SK-N-SH (cell line): ENCODE results near the gene PHLDA3. TPM values are rescaled to one million over a fixed set of nuclear protein-coding genes. Genes with fewer than 3 reads are reported as not detected.
A peak's percentile ranks its signal among the peaks of the same experiment; 100 is the strongest.

Experiments used
- CTCF ChIA-PET: fragments of 300-600, 350-600 bp; formaldehyde crosslinking; extraction: SDS; loops from one replicate; lab custom pipeline; 2021; lab: Yijun Ruan, JAX
- POLR2A ChIA-PET: fragments of 350-600 bp; sonication (Branson Sonifier 250); formaldehyde crosslinking; extraction: SDS; loops from one replicate; lab custom pipeline; 2020; ENCODE audit warnings: antibody characterized with exemption, inconsistent platforms; lab: Yijun Ruan, JAX
- DNase-seq: peaks from one replicate; pipeline ENCODE4 v3.0.0; 2012
- H2AFZ ChIP-seq: fragments of 200-600 bp; sonication (generic); 2 replicates; pipeline ENCODE4 v1.8.1; 2016; ENCODE audit warnings: antibody characterized with exemption, mild to moderate bottlenecking, low read depth
- H3F3A ChIP-seq: fragments of 200-600 bp; sonication (generic); replicated peaks from 2 replicates; pipeline ENCODE3; 2016; ENCODE audit warnings: antibody characterized with exemption, mild to moderate bottlenecking; ENCODE audit not compliant: insufficient read depth
- H3K27ac ChIP-seq, 2 experiments: fragments of 200-500 bp in 1 of 2; fragments of 200-600 bp in 1 of 2; sonication (Bioruptor generic) in 1 of 2; sonication (generic), shearing (Covaris generic) in 1 of 2; 2 replicates each; pipeline versions ENCODE4 v1.5.1 to v1.6.1; 2014 to 2016; ENCODE audit warnings: low read depth in 2 of 2, inconsistent platforms in 1 of 2, low read length in 1 of 2, mild to moderate bottlenecking in 1 of 2, mixed read lengths in 1 of 2
- H3K27me3 ChIP-seq: fragments of 200-600 bp; sonication (generic), shearing (Covaris generic); 2 replicates; pipeline ENCODE4 v1.6.1; 2016; ENCODE audit warnings: mixed run types; ENCODE audit not compliant: insufficient read depth
- H3K36me3 ChIP-seq, 2 experiments: fragments of 200-500 bp in 1 of 2; fragments of 200-600 bp in 1 of 2; sonication (Bioruptor generic) in 1 of 2; sonication (generic) in 1 of 2; replicated peaks in 1 of 2; 2 replicates each; pipeline versions ENCODE3 to v1.5.1; 2014 to 2016; ENCODE audit warnings: low read length in 1 of 2, mild to moderate bottlenecking in 1 of 2; ENCODE audit not compliant: insufficient read depth in 2 of 2, control insufficient read depth in 1 of 2
- H3K4me1 ChIP-seq, 2 experiments: fragments of 200-500 bp in 1 of 2; fragments of 200-600 bp in 1 of 2; sonication (Bioruptor generic) in 1 of 2; sonication (generic), shearing (Covaris generic) in 1 of 2; 2 replicates each; pipeline versions ENCODE4 v1.5.1 to v1.6.1; 2014 to 2016; ENCODE audit warnings: low read depth in 1 of 2, low read length in 1 of 2, mixed run types in 1 of 2; ENCODE audit not compliant: insufficient read depth in 2 of 2, control insufficient read depth in 1 of 2
- H3K4me2 ChIP-seq: fragments of 200-600 bp; sonication (generic), shearing (Covaris generic); 2 replicates; pipeline ENCODE4 v1.6.1; 2017; ENCODE audit warnings: mixed run types
- H3K4me3 ChIP-seq, 2 experiments: fragments of 200-500 bp in 1 of 2; fragments of 200-600 bp in 1 of 2; sonication (Bioruptor generic) in 1 of 2; sonication (generic), shearing (Covaris generic) in 1 of 2; 2 replicates each; pipeline versions ENCODE4 v1.5.1 to v1.8.1; 2014 to 2016; ENCODE audit warnings: low read depth in 2 of 2, inconsistent platforms in 1 of 2, low read length in 1 of 2, mild to moderate bottlenecking in 1 of 2, mixed read lengths in 1 of 2, moderate library complexity in 1 of 2
- H3K79me2 ChIP-seq: fragments of 200-600 bp; sonication (generic); 2 replicates; pipeline ENCODE4 v1.8.1; 2017; ENCODE audit warnings: mild to moderate bottlenecking; ENCODE audit not compliant: insufficient read depth
- H3K9ac ChIP-seq: fragments of 200-600 bp; sonication (generic); 2 replicates; pipeline ENCODE4 v1.6.1; 2017; ENCODE audit warnings: mixed run types
- H3K9me2 ChIP-seq: fragments of 200-600 bp; sonication (generic); 2 replicates; pipeline ENCODE4 v1.6.1; 2017; ENCODE audit warnings: mixed run types
- H3K9me3 ChIP-seq: fragments of 200-600 bp; sonication (generic); 2 replicates; pipeline ENCODE4 v1.6.1; 2017; ENCODE audit warnings: mixed run types, mild to moderate bottlenecking, moderate library complexity
- H4K20me1 ChIP-seq: fragments of 200-600 bp; sonication (generic); 2 replicates; pipeline ENCODE4 v1.6.1; 2017; ENCODE audit warnings: mild to moderate bottlenecking, mixed run types; ENCODE audit not compliant: insufficient read depth
- CHD2 ChIP-seq: fragments of 150-350 bp; IDR thresholded peaks from 2 replicates; pipeline ENCODE4 v1.6.1; 2018; ENCODE audit warnings: low read length; ENCODE audit not compliant: partially characterized antibody
- CTCF ChIP-seq: fragments of 200-600 bp; sonication (generic); IDR thresholded peaks from 2 replicates; pipeline ENCODE4 v1.6.1; 2017; ENCODE audit warnings: antibody characterized with exemption, mild to moderate bottlenecking, moderate library complexity
- ELF1 ChIP-seq: IDR thresholded peaks from 2 replicates; pipeline ENCODE4 v1.4.0; 2012
- EZH2phosphoT487 ChIP-seq: fragments of 200-600 bp; sonication (generic); IDR thresholded peaks from 2 replicates; pipeline ENCODE4 v1.6.1; 2017; ENCODE audit warnings: low read depth, mixed run types, mild to moderate bottlenecking, antibody characterized with exemption, moderate library complexity, borderline replicate concordance
- FOSL2 ChIP-seq: IDR thresholded peaks from 2 replicates; pipeline ENCODE4 v1.4.0; 2012; ENCODE audit warnings: low read depth, mild to moderate bottlenecking, moderate library complexity, borderline replicate concordance
- FOXJ3 ChIP-seq: sonication (generic); formaldehyde crosslinking; IDR thresholded peaks from 2 replicates; pipeline ENCODE4 v1.5.1; 2020; ENCODE audit warnings: mild to moderate bottlenecking, missing genetic modification reagents
- GABPA ChIP-seq: IDR thresholded peaks from 2 replicates; pipeline ENCODE4 v1.4.0; 2012; ENCODE audit warnings: low read depth, mild to moderate bottlenecking
- MAX ChIP-seq: IDR thresholded peaks from 2 replicates; pipeline ENCODE4 v1.4.0; 2012; ENCODE audit warnings: low read depth
- NRF1 ChIP-seq: IDR thresholded peaks from 2 replicates; pipeline ENCODE4 v1.6.1; 2012; ENCODE audit warnings: low read depth, mild to moderate bottlenecking, low read length
- POLR2AphosphoS5 ChIP-seq: IDR thresholded peaks from 2 replicates; pipeline ENCODE4 v1.6.1; 2012; ENCODE audit warnings: low read depth, low read length
- RAD21 ChIP-seq: IDR thresholded peaks from 2 replicates; pipeline ENCODE4 v1.6.1; 2012; ENCODE audit warnings: mild to moderate bottlenecking, low read length
- RCOR1 ChIP-seq: fragments of 150-350 bp; IDR thresholded peaks from 2 replicates; pipeline ENCODE4 v1.6.1; 2017; ENCODE audit warnings: antibody characterized with exemption, low read length
- SIN3A ChIP-seq: IDR thresholded peaks from 2 replicates; pipeline ENCODE4 v1.6.1; 2012; ENCODE audit warnings: low read depth, mild to moderate bottlenecking, low read length, moderate library complexity, borderline replicate concordance
- TAF1 ChIP-seq: IDR thresholded peaks from 2 replicates; pipeline ENCODE4 v1.6.1; 2012; ENCODE audit warnings: low read depth, mild to moderate bottlenecking, low read length, moderate library complexity, borderline replicate concordance
- TCF12 ChIP-seq: IDR thresholded peaks from 2 replicates; pipeline ENCODE4 v1.4.0; 2012
- TEAD4 ChIP-seq: IDR thresholded peaks from 2 replicates; pipeline ENCODE4 v1.4.0; 2012; ENCODE audit warnings: mild to moderate bottlenecking, borderline replicate concordance; ENCODE audit not compliant: insufficient read depth
- USF2 ChIP-seq: fragments of 150-350 bp; IDR thresholded peaks from 2 replicates; pipeline ENCODE4 v1.6.1; 2017; ENCODE audit warnings: antibody characterized with exemption, low read length, low read depth, borderline replicate concordance
- YY1 ChIP-seq: IDR thresholded peaks from 2 replicates; pipeline ENCODE4 v1.4.0; 2012; ENCODE audit warnings: low read depth, mild to moderate bottlenecking
- WGBS: methylation state at CpG from one replicate; pipeline ENCODE4 v1.1.6; 2017; ENCODE audit warnings: low lambda C conversion rate; 5-methylcytosine and 5-hydroxymethylcytosine counted together
- polyA plus RNA-seq, 3 experiments: library from polyadenylated mRNA; depleted of rRNA; stranded (reverse); fragments of >200 nt; gene quantifications; 2 replicates each; pipeline ENCODE4 v1.2.3, GENCODE V29; 2012

PHLDA3 gene
- polyA plus RNA-seq, 1 of the 3 experiments (the other 2 are of a cell fraction): 105 TPM

GRCh38 chr1:201427963-201428362, 41.0 kb downstream of the PHLDA3 start:
- Histone ChIP-seq H4K20me1 (no peaks in the 10 kb centered on the region), H3K9ac (no peak overlapping the region), H3K4me2 (no peak overlapping the region), H3K4me3 (no peak overlapping the region), H3K27me3 (no peaks in the 10 kb centered on the region; the same call in 1 of the 2 replicates), H3K79me2 (no peaks in the 10 kb centered on the region), H3F3A (no peaks in the 10 kb centered on the region), H3K9me2 (no peaks in the 10 kb centered on the region), H2AFZ (no peak overlapping the region), H3K9me3 (no peaks in the 10 kb centered on the region), H3K36me3 (no peaks in the 10 kb centered on the region), H3K4me1 (peaks cover 0 to 19% of the 10 kb centered on the region in 2 experiments; a peak in 1 of 4 replicates), H3K27ac (no peak overlapping the region)
- 64% methylated on average over 5 of the region's 6 CpGs for WGBS
- DNase-seq: no peak
- TF ChIP-seq TCF12 (no peak), GABPA (no peak), EZH2phosphoT487 (no peak), POLR2AphosphoS5 (no peak), ELF1 (no peak), FOSL2 (no peak), TEAD4 (no peak), MAX (no peak)
- ChIA-PET POLR2A (no interaction called here), CTCF (interaction anchor here (1.1 to 3.2 kb wide), 2 partner anchors 81 to 85 kb away, joined by 3 to 10 read pairs; no protein-coding TSS in a partner anchor)

- Histone ChIP-seq H3K4me2 (no peak overlapping the region), H3K4me3 (no peak overlapping the region), H3K27ac (no peak overlapping the region), H4K20me1 (no peaks in the 10 kb centered on the region), H2AFZ (no peak overlapping the region), H3K79me2 (no peaks in the 10 kb centered on the region), H3K9ac (no peak overlapping the region), H3K9me3 (no peaks in the 10 kb centered on the region), H3K27me3 (no peaks in the 10 kb centered on the region; the same call in 1 of the 2 replicates), H3K36me3 (no peaks in the 10 kb centered on the region), H3K4me1 (peaks cover 0 to 19% of the 10 kb centered on the region in 2 experiments; a peak in 1 of 4 replicates), H3K9me2 (no peaks in the 10 kb centered on the region), H3F3A (no peaks in the 10 kb centered on the region)
- CTCF ChIA-PET: interaction anchor here (0.8 to 3.2 kb wide), 10 partner anchors 9 to 86 kb away, joined by 3 to 15 read pairs (median 4); no protein-coding TSS in a partner anchor
- POLR2A ChIA-PET: no interaction called here
- no peak for TF ChIP-seq RAD21
- TF ChIP-seq RCOR1: no peak
- WGBS: 73% methylated on average over 14 of the region's 15 CpGs
- DNase-seq: peak; percentile 56
Measured at GRCh38 chr1:201426479-201427310, 42.3 kb downstream of the PHLDA3 start.

- Histone ChIP-seq H3F3A (no peaks in the 10 kb centered on the region), H3K4me2 (no peak overlapping the region), H2AFZ (no peak overlapping the region), H3K79me2 (no peaks in the 10 kb centered on the region), H4K20me1 (no peaks in the 10 kb centered on the region), H3K36me3 (no peaks in the 10 kb centered on the region), H3K4me3 (no peak overlapping the region), H3K9me2 (no peaks in the 10 kb centered on the region), H3K9me3 (no peaks in the 10 kb centered on the region), H3K27ac (no peak overlapping the region), H3K4me1 (peaks cover 0 to 13% of the 10 kb centered on the region in 2 experiments; a peak in 1 of 4 replicates), H3K9ac (no peak overlapping the region), H3K27me3 (no peaks in the 10 kb centered on the region)
- POLR2A ChIA-PET: no interaction called here
- CTCF ChIA-PET: interaction anchor here (0.6 to 3.2 kb wide), 2 partner anchors 11 to 77 kb away, joined by 3 to 15 read pairs; no protein-coding TSS in a partner anchor
- no peak for DNase-seq
- WGBS: 100% methylated on average over 2 of the region's 2 CpGs
- TF ChIP-seq YY1: no peak
- TF ChIP-seq MAX: no peak
- no peak for TF ChIP-seq GABPA
- TF ChIP-seq NRF1: no peak
- TF ChIP-seq FOSL2: no peak
- no peak for TF ChIP-seq CHD2
- TF ChIP-seq TAF1: no peak
- no peak for TF ChIP-seq RAD21
- TF ChIP-seq CTCF: no peak
- TF ChIP-seq USF2: no peak
- TF ChIP-seq SIN3A: no peak
- no peak for TF ChIP-seq FOXJ3 (CRISPR knock-in tag)
Measured at GRCh38 chr1:201424146-201424545, 44.8 kb downstream of the PHLDA3 start.
